ENCODE measurements around the gene HTR7.

DNA sequence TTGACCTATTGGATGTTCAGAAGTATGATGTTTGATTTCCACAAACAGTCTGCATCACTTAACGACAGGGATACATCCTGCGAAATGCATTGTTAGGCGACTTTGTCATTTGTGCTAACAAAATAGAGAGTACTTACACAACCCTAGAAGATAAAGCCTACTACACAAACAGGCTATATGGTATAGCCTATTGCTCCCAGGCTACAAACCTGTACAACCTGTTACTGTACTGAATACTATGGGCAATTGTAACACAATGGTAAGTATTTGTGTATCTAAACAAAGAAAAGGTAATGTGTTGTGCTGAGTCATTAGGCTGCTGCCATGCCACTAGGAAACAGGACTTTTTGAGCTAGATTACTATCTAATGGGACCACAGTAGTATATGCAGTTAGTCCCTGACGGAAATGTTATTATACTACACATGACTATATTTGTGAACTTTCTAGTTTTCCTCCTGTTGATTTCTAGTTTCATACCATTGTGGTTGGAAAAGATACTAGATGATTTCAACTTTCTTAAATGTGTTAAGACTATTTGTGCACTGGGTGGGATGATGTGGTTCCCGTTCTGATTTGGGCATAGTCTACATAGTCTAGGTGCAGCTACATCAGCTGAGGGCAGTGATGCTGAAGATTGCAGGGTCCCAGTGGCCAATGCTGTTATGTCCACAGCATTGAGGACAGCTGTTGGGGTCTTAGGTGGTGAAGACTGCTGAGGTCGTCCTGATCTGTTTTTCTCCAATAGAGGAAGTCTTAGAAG, 161.7 kb downstream of the HTR7 start:
- TF ChIP-seq CTCF (IDR thresholded peaks at IDR 0.05) (no peak), POLR2A (IDR thresholded peaks at IDR 0.05) (no peak)
